HG02943 (cell line): ENCODE data around the gene SOX30.

ENCODE experiments used
- ATAC-seq: cut with Tn5 transposase; IDR thresholded peaks from one replicate; pipeline ENCODE4 v1.9.1; 2021; ENCODE audit warnings: mild to moderate bottlenecking, low read depth, moderate library complexity; ENCODE audit not compliant: unreplicated experiment

The SOX30 gene

GRCh38 chr5:157610990-157611389 is 41.2 kb downstream of the SOX30 start:
- ATAC-seq = no peak

GRCh38 chr5:157608972-157609565 is 43.2 kb downstream of the SOX30 start:
- no peak for ATAC-seq

GRCh38 chr5:157607371-157608161 is 44.7 kb downstream of the SOX30 start:
- no peak for ATAC-seq

- ATAC-seq = no peak
These were observed 46.2 kb downstream of the SOX30 start for GRCh38 chr5:157606046-157606445.

- ATAC-seq = no peak
These were observed 48.7 kb downstream of the SOX30 start for GRCh38 chr5:157603333-157604190.

GRCh38 chr5:157602505-157602904 is 49.7 kb downstream of the SOX30 start:
- peak; percentile 59 for ATAC-seq

- ATAC-seq = no peak
These were observed 52.0 kb downstream of the SOX30 start for GRCh38 chr5:157600252-157600651.

GRCh38 chr5:157599565-157599964 is 52.7 kb downstream of the SOX30 start:
- no peak for ATAC-seq

GRCh38 chr5:157598350-157598936 is 53.8 kb downstream of the SOX30 start:
- no peak for ATAC-seq

- ATAC-seq = no peak
These were observed 55.0 kb downstream of the SOX30 start for GRCh38 chr5:157597277-157597676.

- ATAC-seq = peak; percentile 80
These were observed 55.8 kb downstream of the SOX30 start for GRCh38 chr5:157596487-157596886.

GRCh38 chr5:157594675-157595459 is 57.4 kb downstream of the SOX30 start:
- ATAC-seq = no peak

- no peak for ATAC-seq
These were observed 58.0 kb downstream of the SOX30 start for GRCh38 chr5:157594257-157594656.

GRCh38 chr5:157593052-157593757 is 59.0 kb downstream of the SOX30 start:
- no peak for ATAC-seq

GRCh38 chr5:157592594-157592993 is 59.6 kb downstream of the SOX30 start:
- ATAC-seq = no peak

GRCh38 chr5:157590478-157590877 is 61.8 kb downstream of the SOX30 start:
- no peak for ATAC-seq

GRCh38 chr5:157584628-157585027 is 67.6 kb downstream of the SOX30 start:
- ATAC-seq = no peak

GRCh38 chr5:157582731-157583620 is 69.3 kb downstream of the SOX30 start:
- ATAC-seq = no peak
